Progenitor cell of endocrine pancreas (in vitro differentiated cells): ENCODE data around the gene ATP6V0D1. TPM values are rescaled to one million over a fixed set of nuclear protein-coding genes. Genes with fewer than 3 reads are reported as not detected.

ENCODE experiments used
- DNase-seq: peaks from one replicate; pipeline ENCODE4 v3.0.0; 2021; ENCODE audit warnings: low spot score; ENCODE audit not compliant: unreplicated experiment
- H3K27ac Mint-ChIP-seq: 2 replicates; pipeline ENCODE4 v1.8.0; 2021; ENCODE audit warnings: mild to moderate bottlenecking, moderate library complexity, mixed read lengths
- H3K27me3 Mint-ChIP-seq: 2 replicates; pipeline ENCODE4 v1.8.0; 2021; ENCODE audit warnings: mixed read lengths
- H3K36me3 Mint-ChIP-seq: 2 replicates; pipeline ENCODE4 v1.8.0; 2022; ENCODE audit warnings: mixed read lengths; ENCODE audit not compliant: insufficient read depth
- H3K4me1 Mint-ChIP-seq: 2 replicates; pipeline ENCODE4 v1.8.0; 2021; ENCODE audit warnings: low read depth, mixed read lengths
- H3K4me3 Mint-ChIP-seq: 2 replicates; pipeline ENCODE4 v1.8.0; 2021; ENCODE audit warnings: low read depth, mild to moderate bottlenecking, moderate library complexity, mixed read lengths
- H3K9me3 Mint-ChIP-seq: 2 replicates; pipeline ENCODE4 v1.8.0; 2021; ENCODE audit warnings: low read depth, mixed read lengths
- CTCF ChIP-seq: fragments of 200-600 bp; sonication (generic); IDR thresholded peaks from one replicate; pipeline ENCODE4 v1.5.0; 2021; ENCODE audit warnings: antibody characterized with exemption, mild to moderate bottlenecking; ENCODE audit not compliant: unreplicated experiment
- total RNA-seq: library from RNA; stranded (reverse); gene quantifications from 2 replicates; pipeline ENCODE4 v1.2.1, GENCODE V29; 2021

ATP6V0D1 gene
- total RNA-seq, 1 donor from 2014 or later = 65.3 TPM

GRCh38 chr16:67431775-67432505 is 49.0 kb downstream of the ATP6V0D1 start:
- H3K27ac Mint-ChIP-seq = peak overlapping the region; percentile 99
- no peak for TF ChIP-seq CTCF
- H3K27me3 Mint-ChIP-seq = peaks cover 20% of the 10 kb centered on the region

GRCh38 chr16:67430977-67431774 is 49.8 kb downstream of the ATP6V0D1 start, which contains the start of gene HSD11B2:
Gene HSD11B2 (plus strand): TSS chr16:67431121. CDS start chr16:67431249, 128 bp downstream.
- TF ChIP-seq CTCF = peak; percentile 23
- Mint-ChIP-seq H3K27me3 (peaks cover 26% of the 10 kb centered on the region), H3K36me3 (no peaks in the 10 kb centered on the region), H3K4me1 (peaks cover 15% of the 10 kb centered on the region), H3K9me3 (no peaks in the 10 kb centered on the region), H3K4me3 (peak within 1 kb of the TSS; percentile 85), H3K27ac (peak within 1 kb of the TSS; percentile 95)
- DNase-seq = peak; percentile 56

More at GRCh38 chr16:67431775-67432505, 49.0 kb downstream of the ATP6V0D1 start:
- Mint-ChIP-seq H3K36me3 (peaks cover 1% of the 10 kb centered on the region), H3K4me3 (peak overlapping the region; percentile 85), H3K9me3 (no peaks in the 10 kb centered on the region), H3K4me1 (peaks cover 15% of the 10 kb centered on the region)
- peak; percentile 23 for DNase-seq

- H3K4me3 Mint-ChIP-seq = peak overlapping the region; percentile 78
- peak; percentile 38 for DNase-seq
- H3K9me3 Mint-ChIP-seq = no peaks in the 10 kb centered on the region
- peak overlapping the region; percentile 94 for H3K27ac Mint-ChIP-seq
- H3K4me1 Mint-ChIP-seq = peaks cover 15% of the 10 kb centered on the region
- TF ChIP-seq CTCF = no peak
- H3K36me3 Mint-ChIP-seq = no peaks in the 10 kb centered on the region
- H3K27me3 Mint-ChIP-seq = peaks cover 31% of the 10 kb centered on the region
Observed at GRCh38 chr16:67430504-67430976, 50.4 kb downstream of the ATP6V0D1 start.

- no peak for TF ChIP-seq CTCF
- peak overlapping the region; percentile 94 for H3K27ac Mint-ChIP-seq
- no peaks in the 10 kb centered on the region for H3K9me3 Mint-ChIP-seq
- peaks cover 37% of the 10 kb centered on the region for H3K27me3 Mint-ChIP-seq
- peak overlapping the region; percentile 78 for H3K4me3 Mint-ChIP-seq
- no peak for DNase-seq
- no peaks in the 10 kb centered on the region for H3K36me3 Mint-ChIP-seq
- peaks cover 19% of the 10 kb centered on the region for H3K4me1 Mint-ChIP-seq
Observed at GRCh38 chr16:67429799-67430503, 51.0 kb downstream of the ATP6V0D1 start.
